HG02571 (cell line): ENCODE measurements around the gene CD177.
"Not testable (repeated sequence)": the region's sequence is repeated elsewhere in the genome, so short reads cannot be mapped to it uniquely, and the experiment has no call there.

ENCODE experiments used
- ATAC-seq: cut with Tn5 transposase; IDR thresholded peaks from one replicate; pipeline ENCODE4 v1.9.1; 2021; ENCODE audit warnings: mild to moderate bottlenecking, moderate library complexity; ENCODE audit not compliant: unreplicated experiment

Gene CD177, protein sequence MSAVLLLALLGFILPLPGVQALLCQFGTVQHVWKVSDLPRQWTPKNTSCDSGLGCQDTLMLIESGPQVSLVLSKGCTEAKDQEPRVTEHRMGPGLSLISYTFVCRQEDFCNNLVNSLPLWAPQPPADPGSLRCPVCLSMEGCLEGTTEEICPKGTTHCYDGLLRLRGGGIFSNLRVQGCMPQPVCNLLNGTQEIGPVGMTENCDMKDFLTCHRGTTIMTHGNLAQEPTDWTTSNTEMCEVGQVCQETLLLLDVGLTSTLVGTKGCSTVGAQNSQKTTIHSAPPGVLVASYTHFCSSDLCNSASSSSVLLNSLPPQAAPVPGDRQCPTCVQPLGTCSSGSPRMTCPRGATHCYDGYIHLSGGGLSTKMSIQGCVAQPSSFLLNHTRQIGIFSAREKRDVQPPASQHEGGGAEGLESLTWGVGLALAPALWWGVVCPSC

DNA sequence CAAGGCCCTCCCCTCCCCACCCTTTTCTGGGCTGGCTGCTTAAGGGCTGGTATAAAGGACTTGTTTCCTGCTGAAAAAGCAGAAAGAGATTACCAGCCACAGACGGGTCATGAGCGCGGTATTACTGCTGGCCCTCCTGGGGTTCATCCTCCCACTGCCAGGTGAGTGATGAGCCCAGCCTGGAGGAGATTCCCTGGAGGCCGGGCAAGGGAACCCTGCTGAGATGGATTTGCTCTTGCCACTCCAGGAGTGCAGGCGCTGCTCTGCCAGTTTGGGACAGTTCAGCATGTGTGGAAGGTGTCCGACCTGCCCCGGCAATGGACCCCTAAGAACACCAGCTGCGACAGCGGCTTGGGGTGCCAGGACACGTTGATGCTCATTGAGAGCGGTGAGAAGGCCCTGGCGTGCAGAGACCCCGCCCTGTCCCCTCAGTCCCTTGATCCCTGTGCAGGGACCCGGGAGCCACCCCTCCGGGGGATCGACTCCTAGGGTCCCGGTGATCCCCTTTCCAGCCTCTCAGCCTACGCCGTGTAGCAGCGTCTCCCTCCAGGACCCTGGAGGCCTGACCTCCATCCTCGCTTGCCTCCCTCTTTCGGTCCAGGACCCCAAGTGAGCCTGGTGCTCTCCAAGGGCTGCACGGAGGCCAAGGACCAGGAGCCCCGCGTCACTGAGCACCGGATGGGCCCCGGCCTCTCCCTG lies at the start of gene CD177:
TSS of gene CD177 (plus strand) at position 81 of the 699 bp plus-strand sequence. CDS start at position 110, 29 bp downstream.
- no peak for ATAC-seq

DNA sequence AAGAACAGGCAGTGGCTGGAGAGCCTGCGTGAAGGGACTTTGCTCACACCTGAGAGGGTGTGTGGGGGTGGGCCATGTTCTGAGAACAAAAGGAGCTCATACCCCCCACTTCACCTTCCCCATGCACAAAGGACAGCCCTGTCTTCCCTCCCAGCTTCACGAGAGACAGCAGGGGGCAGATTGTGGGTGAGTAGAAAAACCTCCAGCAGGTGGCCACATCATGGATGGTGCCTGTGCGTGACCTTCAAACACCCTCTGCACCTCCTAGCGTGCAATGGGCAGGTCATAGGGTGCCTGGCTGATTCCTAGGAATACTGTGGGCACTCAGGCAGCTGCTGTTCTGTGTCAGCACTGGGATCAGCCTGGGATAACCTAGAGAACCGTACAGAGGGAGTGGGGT lies 47.8 kb upstream of the CD177 start:
- no peak for ATAC-seq

DNA sequence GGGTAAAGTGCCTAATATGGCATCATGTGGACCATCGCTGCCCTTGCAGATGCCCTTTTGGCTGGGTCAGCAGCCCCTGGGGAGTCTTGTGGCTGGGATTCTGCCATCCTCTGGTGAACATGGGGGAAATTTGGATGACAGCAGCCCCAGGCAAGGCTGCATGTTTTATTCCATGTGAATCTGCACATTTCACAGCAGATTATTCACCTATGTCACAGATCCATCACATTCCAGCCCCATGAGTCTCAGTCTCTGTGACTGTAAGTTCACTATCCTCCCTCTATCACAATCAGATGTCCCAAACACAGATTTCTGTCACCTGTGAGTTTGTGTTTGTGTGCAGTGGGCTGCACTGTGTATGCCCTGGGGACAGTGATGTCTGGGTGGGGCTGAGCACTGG lies 47.4 kb upstream of the CD177 start:
- ATAC-seq: no peak

DNA sequence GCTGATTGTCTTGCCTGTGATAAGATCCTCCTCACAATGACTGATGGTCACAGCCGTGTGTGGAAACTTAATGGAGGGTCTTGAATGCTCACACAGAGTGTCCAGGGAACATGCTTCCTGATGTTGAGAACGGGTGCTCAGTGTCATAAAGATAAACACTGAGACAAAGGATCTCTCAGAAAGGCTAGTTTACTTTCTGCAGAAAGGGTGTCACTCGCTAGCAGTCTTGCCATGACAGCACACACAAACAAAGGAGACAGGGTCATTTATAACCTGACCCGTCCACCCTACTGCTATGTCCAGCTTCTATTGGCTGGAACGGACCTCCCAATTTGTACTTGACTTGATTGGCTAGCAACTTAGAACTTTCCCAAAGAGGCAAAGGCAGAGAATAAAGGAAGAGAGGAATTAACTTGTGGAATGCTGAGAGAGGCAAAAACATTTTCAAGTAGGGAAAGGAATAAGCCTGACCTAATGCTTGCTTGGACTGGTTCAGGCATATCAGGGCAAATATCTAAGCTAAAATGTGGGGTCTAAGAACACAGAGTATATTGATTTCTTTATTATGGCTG lies 45.2 kb upstream of the CD177 start:
- no peak for ATAC-seq

DNA sequence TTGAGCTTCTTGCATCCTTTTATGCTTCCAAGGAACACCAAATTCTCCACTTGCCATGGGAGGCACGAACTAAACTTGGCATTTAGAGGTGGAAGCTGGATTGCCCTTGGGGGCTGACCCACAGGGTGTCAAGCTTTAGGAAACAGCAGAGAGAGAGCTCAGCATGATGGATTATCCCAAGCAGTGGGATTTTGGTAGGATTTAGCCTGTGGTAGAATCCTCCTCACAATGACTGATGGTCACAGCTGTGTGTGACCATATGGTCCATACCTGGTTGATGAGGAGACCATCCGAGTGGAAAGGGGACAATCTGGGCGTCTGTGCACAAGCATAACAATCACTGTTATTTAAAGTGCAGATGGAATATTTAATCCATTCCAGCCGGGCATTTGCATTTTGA lies 44.0 kb upstream of the CD177 start:
- ATAC-seq: no peak

DNA sequence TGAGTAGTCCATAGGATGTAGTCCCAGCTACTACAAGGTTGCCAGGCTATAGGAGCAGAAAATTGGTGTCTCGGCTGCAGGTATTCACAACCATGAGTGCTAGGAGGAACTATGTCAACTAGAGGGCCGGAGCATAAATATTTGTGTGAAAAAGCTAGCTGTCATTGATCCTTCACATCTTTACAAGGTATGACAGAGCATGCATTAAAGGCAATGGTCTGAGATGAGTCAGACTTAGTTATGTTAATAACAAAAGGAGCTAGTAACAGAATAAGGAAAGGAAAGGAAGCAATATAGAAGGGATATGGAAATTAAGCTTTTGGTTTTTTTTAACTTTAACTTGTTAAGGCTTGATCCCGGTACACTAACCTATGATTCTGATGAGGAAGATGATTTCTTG lies 43.3 kb upstream of the CD177 start:
- ATAC-seq: no peak

DNA sequence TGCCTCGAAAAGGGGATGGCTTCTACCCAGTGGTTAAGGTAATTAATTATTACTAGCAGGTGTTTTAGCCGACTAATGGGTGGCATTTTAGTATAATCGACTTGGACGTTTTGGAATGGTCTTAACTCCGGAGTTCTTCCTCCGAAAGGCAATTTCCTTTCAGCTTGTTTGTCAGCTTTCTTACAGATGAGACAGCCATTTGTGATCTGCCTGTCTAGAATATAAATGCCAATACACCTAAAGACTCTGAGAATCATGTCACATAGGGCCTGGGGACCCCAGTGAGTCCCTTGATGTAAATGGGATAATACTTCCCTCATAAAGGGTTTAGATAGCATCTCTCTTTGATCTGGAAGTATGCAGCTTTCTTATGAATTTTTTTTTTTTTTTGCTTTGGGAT lies 42.2 kb upstream of the CD177 start:
- no peak for ATAC-seq

DNA sequence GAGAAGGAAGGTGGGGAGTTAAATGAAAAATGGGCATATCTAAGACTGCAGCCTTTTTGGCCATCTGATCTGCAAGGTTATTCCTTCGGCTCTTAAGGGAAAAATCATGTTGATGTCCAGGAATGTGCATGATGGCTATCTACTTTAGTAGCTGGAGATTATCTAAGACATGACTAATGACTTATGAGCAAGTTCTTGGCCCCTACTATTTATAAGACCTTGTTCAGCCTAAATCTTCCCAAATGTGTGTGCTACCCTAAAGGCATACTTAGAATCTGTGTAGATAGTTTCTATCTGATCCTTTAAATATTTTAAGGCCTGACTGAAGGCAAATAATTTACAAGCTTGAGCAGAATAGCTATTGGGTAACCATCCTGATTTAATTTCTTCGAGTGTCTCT lies 41.8 kb upstream of the CD177 start:
- no peak for ATAC-seq

DNA sequence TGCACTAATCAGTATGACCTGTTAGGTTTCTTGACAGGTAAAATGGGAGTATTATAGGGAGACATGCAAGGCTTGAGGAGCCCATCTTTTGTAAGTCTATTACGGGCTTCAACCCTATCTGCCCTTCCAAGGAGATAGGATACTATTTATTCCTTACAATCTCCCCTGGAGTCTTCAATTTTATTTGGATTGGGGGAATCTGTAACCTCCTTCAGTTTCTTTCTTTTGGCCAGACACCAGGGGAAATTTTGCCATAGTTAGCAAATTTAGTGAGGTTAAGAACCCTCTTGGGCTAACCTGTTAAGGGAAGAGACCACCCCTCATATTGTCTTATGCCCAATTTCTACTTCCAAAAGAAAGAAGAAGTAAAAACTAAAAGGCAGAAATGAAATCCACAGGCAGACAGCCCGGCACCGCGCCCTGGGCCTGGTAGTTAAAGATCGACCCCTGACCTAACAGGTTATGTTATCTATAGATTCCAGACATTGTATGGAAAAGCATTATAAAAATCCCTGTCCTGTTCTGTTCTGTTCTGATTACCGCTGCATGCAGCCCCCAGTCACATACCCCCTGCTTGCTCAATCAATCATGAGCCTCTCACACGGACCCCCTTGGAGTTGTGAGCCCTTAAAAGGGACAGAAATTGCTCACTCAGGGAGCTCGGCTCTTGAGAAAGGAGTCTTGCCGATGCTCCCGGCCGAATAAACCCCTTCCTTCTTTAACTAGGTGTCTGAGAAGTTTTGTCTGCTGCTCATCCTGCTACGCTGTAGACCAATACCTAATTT lies 39.6 kb upstream of the CD177 start:
- ATAC-seq: no peak

DNA sequence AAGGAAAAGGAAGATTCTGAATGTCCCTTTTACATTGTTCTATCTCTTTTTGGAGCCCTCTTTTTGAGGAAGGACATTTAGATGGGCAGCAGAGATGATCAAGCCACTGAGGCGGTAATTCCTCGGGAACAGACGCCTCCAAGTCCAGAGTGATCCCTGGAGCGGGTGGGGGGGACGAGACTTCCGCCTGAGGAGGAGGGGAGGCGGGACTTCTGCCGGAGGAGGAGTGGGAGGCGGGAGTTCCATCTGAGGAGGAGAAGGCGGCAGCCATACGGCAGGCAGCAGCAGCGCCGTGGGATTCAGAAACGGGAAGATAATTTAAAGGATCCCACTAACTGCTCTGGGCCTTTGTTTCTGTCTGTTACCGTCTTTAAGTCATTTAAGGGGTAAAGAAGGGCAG lies 37.6 kb upstream of the CD177 start:
- no peak for ATAC-seq

DNA sequence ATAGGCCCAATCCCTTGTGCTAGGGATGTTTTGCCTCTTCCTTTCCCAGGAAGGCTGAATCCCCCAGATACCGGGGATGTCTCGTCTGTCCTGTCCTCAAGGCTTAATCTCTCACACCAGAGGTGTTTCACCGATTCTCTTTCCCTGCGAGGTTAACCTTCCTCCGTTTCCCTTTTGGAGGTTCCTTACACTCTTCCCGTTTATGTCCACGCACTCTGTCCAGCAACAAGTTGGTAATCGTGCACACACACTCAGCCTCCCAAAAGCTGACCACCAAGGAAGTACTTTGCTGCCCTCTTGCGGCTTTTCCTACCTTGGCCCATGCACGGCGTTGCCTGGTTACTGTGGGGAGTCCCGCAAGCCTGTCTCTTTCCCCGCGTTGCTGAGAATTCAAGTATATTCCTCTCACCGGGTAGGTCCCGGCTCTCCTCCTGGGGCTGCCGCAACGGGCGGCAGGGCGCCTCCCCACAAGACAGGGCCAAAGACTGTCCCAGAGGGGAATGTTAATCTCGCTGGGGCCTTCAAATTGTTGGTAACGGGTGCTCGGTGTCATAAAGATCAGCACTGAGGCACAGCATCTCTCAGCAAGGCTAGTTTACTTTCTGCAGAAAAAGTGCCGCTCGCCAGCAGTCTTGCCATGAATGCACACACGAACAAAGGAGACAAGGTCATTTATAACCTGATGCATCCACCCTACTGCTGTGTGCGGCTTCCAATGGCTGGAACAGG lies 36.7 kb upstream of the CD177 start:
- ATAC-seq: no peak

DNA sequence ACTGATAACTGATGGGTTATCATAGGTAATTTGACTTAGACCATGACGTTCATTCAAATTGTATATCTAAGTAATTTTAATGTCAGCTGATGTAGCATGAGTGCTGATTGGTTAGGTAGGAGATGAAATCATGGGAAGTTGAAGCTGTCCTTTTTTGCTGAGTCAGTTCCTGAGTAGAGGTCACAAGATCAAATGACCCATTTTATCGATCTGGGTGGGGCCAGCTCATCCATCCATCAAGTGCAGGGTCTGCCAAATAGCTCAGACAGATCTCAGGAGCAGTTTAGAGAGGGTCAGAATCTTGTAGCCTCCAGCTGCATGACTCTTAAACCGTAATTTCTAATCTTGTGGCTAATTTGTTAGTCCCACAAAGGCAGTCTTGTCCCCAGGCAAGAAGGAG lies 35.3 kb upstream of the CD177 start:
- no peak for ATAC-seq

DNA sequence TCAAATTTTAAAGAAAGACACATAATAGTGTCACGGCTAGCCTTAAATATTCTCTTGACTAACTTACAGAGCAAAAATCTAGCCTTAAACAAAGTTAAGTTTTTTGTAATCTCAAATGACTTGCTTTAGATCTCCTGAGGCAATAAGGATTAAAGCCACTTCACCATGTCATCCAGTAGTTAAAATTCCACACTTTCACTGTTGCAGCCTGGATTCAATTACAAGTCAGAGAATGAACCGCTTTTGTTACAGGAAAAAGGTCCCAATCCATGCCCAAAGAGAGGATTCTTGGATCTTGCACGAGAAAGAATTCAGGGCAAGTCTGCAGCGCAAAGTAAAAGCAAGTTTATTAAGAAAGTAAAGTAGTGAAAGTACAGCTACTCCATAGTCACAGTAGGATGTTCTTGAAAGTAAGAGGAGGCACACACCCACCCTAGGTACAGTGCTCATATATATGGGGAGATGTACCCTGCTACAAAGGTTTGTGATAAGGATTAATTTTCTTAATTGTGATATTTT lies 34.6 kb upstream of the CD177 start:
- no peak for ATAC-seq

DNA sequence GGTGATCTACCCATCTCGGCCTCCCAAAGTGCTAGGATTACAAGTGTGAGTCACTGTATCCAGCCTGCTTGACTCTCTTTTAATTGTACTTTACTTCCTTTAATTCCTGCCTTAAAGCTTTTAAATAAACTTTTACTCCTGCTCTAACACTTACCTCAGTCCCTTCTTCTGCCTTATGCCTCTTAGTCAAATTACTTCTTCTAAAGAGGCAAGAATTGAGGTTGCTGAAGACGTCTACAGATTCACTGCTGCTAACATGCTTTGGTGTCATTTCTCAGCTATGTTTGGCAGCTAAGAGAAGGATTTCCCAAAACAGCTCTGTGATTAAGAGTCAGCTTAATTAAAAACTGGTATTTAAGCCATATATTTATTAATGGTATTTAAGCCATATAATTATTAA lies 32.9 kb upstream of the CD177 start:
- no peak for ATAC-seq

DNA sequence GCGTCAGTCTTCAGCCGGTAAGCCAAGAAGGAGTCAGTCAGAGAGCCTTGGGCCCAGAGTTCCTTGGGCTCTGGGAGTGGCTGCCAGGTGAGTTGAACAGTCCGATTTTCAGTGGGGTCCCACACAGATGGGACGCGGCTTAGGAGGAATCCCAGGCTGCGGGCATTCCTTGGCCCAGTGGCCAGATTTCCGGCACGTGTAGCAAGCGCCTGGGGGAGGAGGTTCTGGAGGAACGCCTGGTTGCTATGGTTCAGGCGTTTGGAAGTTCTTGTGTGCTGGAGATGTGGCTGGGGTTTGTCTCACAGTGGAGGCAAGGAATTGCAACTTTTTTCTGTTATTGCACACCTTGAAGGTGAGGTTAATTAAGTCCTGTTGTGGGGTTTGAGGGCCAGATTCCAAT lies 26.7 kb upstream of the CD177 start:
- not testable (repeated sequence) for ATAC-seq

DNA sequence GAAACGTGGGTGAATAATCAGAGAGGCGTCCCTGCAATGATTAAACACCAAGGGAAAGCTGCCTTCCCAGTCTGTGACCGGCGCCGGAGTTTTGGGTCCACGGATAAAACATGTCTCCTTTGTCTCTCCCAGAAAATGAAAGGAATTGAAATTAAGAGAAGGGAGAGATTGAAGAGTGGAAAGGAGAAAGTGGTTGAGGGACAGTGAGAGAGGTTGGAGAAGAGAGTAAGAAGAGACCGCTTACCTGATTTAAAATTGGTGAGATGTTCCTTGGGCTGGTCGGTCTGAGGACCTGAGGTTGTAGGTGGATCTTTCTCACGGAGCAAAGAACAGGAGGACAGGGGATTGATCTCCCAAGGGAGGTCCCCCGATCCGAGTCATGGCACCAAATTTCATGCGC lies 24.9 kb upstream of the CD177 start:
- ATAC-seq: not testable (repeated sequence)

DNA sequence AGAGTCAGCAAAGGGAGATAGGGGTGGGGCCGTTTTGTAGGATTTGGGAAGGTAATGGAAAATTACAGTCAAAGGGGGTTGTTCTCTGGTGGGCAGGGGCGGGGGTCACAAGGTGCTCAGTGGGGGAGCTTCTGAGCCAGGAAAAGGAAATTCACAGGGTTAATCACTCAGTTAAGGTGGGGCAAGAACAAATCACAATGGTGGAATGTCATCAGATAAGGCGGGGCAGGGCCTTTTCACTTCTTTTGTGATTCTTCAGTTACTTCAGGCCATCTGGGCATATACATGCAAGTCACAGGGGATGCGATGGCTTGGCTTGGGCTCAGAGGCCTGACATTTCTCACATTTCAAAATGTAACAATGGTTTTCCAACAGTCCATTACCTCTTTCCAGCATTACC lies 24.4 kb upstream of the CD177 start:
- not testable (repeated sequence) for ATAC-seq

DNA sequence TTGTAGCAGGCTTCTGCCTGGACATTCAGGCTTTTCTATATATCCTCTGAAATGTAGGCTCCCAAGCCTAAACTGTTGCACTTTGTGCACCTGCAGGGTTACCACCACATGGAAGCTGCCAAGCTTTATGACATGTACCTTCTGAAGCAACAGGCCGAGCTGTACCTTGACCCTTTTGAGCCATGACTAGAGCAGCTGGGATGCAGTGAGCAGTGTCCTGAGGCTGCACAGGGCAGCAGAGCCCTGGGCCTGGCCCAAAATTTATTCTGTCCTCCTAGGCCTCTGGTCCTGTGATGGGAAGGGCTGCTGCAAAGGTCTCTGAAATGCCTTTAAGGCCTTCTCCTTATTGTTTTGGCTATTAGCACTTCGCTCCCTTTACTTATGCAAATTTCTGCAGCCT lies 23.5 kb upstream of the CD177 start:
- no peak for ATAC-seq

DNA sequence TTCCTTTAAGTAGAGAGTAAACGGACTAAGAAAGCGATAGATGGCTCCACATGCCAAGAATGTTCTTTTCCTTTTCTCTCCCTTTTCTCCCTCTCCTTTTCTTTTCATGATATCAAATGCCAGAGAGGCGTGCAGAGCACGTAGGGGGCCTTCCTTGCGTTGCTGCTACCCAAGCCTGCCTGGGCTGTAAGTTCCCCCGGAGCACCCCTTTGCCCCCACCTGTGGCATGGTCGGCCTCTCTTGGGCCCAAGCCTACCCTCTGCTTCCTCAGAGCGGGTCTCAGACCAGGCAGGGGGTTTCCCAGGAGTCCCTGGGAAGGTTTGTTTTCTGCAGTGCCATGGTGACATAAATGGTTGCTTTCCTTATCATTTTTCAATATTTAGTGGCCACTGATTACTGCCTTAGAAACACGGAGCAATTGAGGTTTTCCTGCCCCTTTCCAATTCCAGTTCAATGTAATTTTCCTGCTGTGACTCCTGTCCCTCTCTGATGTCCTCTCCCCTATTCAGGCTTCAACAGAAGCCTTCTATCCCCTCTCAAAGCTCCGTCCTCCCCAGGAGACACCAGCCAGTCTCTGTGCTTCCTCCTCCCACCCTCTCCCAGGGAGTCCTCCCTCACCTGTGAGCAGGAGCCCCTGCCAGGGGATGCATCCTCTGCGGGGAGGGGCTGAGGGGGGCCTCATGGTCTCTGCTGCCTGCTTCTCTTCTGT lies 22.6 kb upstream of the CD177 start:
- no peak for ATAC-seq
